Fibroblast of lung (primary cell): Measurements from ENCODE around the gene EFNA5.

Source experiments
- EZH2 ChIP-seq: IDR thresholded peaks from 2 replicates; pipeline ENCODE4 v1.5.1; 2012; ENCODE audit warnings: low read length, control low read depth, mild to moderate bottlenecking; ENCODE audit errors: missing control alignments
- TF ChIP-seq, protein P1 (sequence below), 2 donors: IDR thresholded peaks in 1 of 2; conservative IDR thresholded peaks in 1 of 2; 1 replicate in 1 of 2; 2 replicates in 1 of 2; pipeline ENCODE4 v1.5.1; 2011 to 2012; ENCODE audit warnings: low read length in 2 of 2, control low read depth in 1 of 2, inconsistent platforms in 1 of 2, low read depth in 1 of 2, mild to moderate bottlenecking in 1 of 2

DNA sequence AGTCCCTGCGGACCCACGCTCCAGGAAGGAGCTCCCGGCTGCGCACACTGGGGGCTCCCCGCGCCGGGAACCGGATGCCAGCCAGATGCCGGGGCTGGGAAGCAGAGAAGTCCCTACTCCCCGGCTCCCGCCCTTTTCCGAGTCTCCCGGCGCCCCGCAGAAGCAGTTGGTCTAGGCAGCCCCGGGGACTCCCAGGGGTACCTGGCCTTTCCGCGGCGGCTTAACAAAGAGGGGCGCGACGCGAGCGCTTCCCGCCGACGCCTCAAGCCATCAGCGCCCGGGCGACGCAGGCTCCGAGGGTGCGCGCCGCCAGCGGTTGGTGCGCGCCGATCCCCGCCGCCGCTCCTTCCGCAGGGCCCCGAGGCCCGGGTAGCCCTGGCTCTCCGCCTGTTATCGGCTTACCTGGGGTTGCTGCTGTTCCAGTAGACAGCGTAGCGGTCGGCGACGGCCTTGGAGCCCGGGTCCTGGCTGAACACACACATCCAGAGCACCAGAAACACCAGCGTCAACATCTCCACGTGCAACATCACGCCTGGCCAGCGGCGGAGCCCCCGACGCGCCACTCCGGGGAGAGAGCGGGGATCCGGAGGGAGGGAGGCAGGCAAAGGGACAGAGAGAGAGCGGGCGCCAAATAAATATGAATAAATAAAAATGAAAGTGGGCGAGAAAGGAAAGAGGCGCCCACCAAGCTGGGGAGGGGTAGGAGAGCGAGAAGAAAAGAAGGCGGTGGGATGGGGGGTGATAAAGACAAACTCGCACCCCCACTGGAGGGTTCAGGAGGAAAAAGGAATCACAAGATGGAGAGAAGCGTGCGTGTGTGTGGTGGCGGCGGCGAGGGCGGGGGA is 428 bp downstream of the EFNA5 start:
- TF ChIP-seq, protein P1, sequence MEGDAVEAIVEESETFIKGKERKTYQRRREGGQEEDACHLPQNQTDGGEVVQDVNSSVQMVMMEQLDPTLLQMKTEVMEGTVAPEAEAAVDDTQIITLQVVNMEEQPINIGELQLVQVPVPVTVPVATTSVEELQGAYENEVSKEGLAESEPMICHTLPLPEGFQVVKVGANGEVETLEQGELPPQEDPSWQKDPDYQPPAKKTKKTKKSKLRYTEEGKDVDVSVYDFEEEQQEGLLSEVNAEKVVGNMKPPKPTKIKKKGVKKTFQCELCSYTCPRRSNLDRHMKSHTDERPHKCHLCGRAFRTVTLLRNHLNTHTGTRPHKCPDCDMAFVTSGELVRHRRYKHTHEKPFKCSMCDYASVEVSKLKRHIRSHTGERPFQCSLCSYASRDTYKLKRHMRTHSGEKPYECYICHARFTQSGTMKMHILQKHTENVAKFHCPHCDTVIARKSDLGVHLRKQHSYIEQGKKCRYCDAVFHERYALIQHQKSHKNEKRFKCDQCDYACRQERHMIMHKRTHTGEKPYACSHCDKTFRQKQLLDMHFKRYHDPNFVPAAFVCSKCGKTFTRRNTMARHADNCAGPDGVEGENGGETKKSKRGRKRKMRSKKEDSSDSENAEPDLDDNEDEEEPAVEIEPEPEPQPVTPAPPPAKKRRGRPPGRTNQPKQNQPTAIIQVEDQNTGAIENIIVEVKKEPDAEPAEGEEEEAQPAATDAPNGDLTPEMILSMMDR (conservative IDR thresholded peaks at IDR 0.05 in 1 of 2, IDR thresholded peaks at IDR 0.05 in 1 of 2; ENCODE audit: low read depth in 1 of 2, low read length in 2 of 2) = no peak
- TF ChIP-seq EZH2 = no peak
